K562 (cell line): ENCODE results near the gene HSD17B8. TPM values are rescaled to one million over a fixed set of nuclear protein-coding genes. Genes with fewer than 3 reads are reported as not detected.

Experiments
- BHLHE40 ChIP-seq: IDR thresholded peaks from 2 replicates; pipeline ENCODE4 v1.6.1; 2011; ENCODE audit warnings: low read length, improper control_type of control experiment
- BRD4 ChIP-seq: fragments of 200-600 bp; sonication (generic); IDR thresholded peaks from 2 replicates; pipeline ENCODE4 v1.6.1; 2017; ENCODE audit warnings: inconsistent platforms
- C11orf30 ChIP-seq: fragments of 450-650 bp; IDR thresholded peaks from 2 replicates; pipeline ENCODE4 v1.6.1; 2016; ENCODE audit warnings: low read depth, mild to moderate bottlenecking
- FOXK2 ChIP-seq, 2 experiments: fragments of 450-650 bp; IDR thresholded peaks in 1 of 2; conservative IDR thresholded peaks in 1 of 2; 2 replicates each; pipeline ENCODE4 v1.6.1; 2016; ENCODE audit warnings: low read depth in 2 of 2, mild to moderate bottlenecking in 1 of 2
- POLR2B ChIP-seq: fragments of 450-650 bp; IDR thresholded peaks from 2 replicates; pipeline ENCODE4 v1.6.1; 2018; ENCODE audit warnings: low read depth; ENCODE audit not compliant: partially characterized antibody
- RNF2 ChIP-seq: sonication (generic); IDR thresholded peaks from 2 replicates; pipeline ENCODE4 v1.6.1; 2016
- STAG1 ChIP-seq: sonication (generic); formaldehyde crosslinking; IDR thresholded peaks from 2 replicates; pipeline ENCODE4 v1.5.0; 2020; ENCODE audit warnings: missing genetic modification reagents, borderline replicate concordance
- ZNF146 ChIP-seq: IDR thresholded peaks from one replicate; pipeline ENCODE4 v1.6.1; 2018; ENCODE audit warnings: missing compliant biosample characterization; ENCODE audit not compliant: unreplicated experiment
- ZNF75A ChIP-seq: fragments of 450-650 bp; formaldehyde crosslinking; IDR thresholded peaks from 2 replicates; pipeline ENCODE4 v1.4.0; 2020; ENCODE audit warnings: mild to moderate bottlenecking
- polyA plus RNA-seq, 8 experiments: library from polyadenylated mRNA; depleted of rRNA in 4 of 8; stranded (reverse) in 5 of 8; unstranded in 3 of 8; fragments of >200 nt; fragmentation: Nextera tagmentation in 2 of 8; fragmentation: Illumina TruSeq in 1 of 8; extraction: Ambion mirVana in 2 of 8; extraction: Trizol in 1 of 8; gene quantifications; 2 replicates each; pipeline versions ENCODE4 v1.2.1 to v1.2.3, GENCODE V29; 2011 to 2014; ENCODE audit warnings: inconsistent platforms in 1 of 8, missing spikeins in 1 of 8
- total RNA-seq, 7 experiments: library from RNA; depleted of rRNA in 6 of 7; stranded (reverse); fragments of >200 nt in 6 of 7; fragmentation: Illumina TruSeq in 2 of 7; extraction: Trizol in 2 of 7; gene quantifications; 2 replicates each; pipeline versions ENCODE4 v1.2.1 to v1.2.3, GENCODE V29; 2011 to 2021; ENCODE audit warnings: low replicate concordance in 1 of 7
- TF ChIP-seq, protein P1 (sequence below): fragments of 450-650 bp; IDR thresholded peaks from 2 replicates; pipeline ENCODE4 v1.6.1; 2016; ENCODE audit warnings: mild to moderate bottlenecking, moderate library complexity
- TF ChIP-seq, protein P2 (sequence below): fragments of 250-450 bp; sonication (Bioruptor Pico); IDR thresholded peaks from 2 replicates; pipeline ENCODE4 v1.4.0; 2020; ENCODE audit warnings: mild to moderate bottlenecking, moderate library complexity, borderline replicate concordance
- TF ChIP-seq, protein P3 (sequence below): sonication (generic); formaldehyde crosslinking; IDR thresholded peaks from 2 replicates; pipeline ENCODE4 v1.9.0; 2022; ENCODE audit warnings: mild to moderate bottlenecking, missing genetic modification reagents
- TF ChIP-seq, protein P4 (sequence below): sonication (generic); formaldehyde crosslinking; IDR thresholded peaks from 2 replicates; pipeline ENCODE4 v1.8.0; 2022; ENCODE audit warnings: missing genetic modification reagents, mild to moderate bottlenecking, borderline replicate concordance

Gene HSD17B8
- total and polyA plus RNA-seq, 9 of the 15 experiments (the other 6 are each of a cell fraction or from before 2014, with no cell fraction given): 3.7 to 35.2 (median 14.2) TPM

DNA sequence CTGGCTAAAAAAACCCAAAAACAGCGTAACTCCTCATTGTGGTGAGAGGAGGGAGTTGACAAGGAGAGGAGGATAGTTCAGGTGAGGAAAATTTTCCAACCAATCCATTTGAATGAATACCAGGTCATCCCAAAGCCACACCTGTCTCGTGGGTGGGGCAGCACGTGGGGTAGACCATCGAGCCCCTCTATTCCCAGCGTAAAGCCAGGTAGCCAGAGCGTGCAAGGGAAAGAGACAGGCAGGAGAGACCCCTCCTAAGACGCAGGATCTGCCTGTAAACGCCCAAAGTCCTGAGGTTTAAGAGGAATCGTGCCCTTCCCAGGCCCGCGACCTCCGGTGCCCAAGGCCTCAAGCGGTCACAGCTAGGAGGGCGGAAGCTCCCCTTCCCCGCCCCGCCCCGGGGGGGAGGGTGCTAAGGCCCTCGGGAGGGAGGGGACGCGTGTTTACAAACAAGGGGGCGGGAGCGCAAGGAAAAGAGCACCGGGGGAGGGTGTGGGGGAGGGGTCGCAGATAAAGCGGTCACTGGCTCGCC lies 4.7 kb upstream of the HSD17B8 start (continued):
- TF ChIP-seq, protein P1, sequence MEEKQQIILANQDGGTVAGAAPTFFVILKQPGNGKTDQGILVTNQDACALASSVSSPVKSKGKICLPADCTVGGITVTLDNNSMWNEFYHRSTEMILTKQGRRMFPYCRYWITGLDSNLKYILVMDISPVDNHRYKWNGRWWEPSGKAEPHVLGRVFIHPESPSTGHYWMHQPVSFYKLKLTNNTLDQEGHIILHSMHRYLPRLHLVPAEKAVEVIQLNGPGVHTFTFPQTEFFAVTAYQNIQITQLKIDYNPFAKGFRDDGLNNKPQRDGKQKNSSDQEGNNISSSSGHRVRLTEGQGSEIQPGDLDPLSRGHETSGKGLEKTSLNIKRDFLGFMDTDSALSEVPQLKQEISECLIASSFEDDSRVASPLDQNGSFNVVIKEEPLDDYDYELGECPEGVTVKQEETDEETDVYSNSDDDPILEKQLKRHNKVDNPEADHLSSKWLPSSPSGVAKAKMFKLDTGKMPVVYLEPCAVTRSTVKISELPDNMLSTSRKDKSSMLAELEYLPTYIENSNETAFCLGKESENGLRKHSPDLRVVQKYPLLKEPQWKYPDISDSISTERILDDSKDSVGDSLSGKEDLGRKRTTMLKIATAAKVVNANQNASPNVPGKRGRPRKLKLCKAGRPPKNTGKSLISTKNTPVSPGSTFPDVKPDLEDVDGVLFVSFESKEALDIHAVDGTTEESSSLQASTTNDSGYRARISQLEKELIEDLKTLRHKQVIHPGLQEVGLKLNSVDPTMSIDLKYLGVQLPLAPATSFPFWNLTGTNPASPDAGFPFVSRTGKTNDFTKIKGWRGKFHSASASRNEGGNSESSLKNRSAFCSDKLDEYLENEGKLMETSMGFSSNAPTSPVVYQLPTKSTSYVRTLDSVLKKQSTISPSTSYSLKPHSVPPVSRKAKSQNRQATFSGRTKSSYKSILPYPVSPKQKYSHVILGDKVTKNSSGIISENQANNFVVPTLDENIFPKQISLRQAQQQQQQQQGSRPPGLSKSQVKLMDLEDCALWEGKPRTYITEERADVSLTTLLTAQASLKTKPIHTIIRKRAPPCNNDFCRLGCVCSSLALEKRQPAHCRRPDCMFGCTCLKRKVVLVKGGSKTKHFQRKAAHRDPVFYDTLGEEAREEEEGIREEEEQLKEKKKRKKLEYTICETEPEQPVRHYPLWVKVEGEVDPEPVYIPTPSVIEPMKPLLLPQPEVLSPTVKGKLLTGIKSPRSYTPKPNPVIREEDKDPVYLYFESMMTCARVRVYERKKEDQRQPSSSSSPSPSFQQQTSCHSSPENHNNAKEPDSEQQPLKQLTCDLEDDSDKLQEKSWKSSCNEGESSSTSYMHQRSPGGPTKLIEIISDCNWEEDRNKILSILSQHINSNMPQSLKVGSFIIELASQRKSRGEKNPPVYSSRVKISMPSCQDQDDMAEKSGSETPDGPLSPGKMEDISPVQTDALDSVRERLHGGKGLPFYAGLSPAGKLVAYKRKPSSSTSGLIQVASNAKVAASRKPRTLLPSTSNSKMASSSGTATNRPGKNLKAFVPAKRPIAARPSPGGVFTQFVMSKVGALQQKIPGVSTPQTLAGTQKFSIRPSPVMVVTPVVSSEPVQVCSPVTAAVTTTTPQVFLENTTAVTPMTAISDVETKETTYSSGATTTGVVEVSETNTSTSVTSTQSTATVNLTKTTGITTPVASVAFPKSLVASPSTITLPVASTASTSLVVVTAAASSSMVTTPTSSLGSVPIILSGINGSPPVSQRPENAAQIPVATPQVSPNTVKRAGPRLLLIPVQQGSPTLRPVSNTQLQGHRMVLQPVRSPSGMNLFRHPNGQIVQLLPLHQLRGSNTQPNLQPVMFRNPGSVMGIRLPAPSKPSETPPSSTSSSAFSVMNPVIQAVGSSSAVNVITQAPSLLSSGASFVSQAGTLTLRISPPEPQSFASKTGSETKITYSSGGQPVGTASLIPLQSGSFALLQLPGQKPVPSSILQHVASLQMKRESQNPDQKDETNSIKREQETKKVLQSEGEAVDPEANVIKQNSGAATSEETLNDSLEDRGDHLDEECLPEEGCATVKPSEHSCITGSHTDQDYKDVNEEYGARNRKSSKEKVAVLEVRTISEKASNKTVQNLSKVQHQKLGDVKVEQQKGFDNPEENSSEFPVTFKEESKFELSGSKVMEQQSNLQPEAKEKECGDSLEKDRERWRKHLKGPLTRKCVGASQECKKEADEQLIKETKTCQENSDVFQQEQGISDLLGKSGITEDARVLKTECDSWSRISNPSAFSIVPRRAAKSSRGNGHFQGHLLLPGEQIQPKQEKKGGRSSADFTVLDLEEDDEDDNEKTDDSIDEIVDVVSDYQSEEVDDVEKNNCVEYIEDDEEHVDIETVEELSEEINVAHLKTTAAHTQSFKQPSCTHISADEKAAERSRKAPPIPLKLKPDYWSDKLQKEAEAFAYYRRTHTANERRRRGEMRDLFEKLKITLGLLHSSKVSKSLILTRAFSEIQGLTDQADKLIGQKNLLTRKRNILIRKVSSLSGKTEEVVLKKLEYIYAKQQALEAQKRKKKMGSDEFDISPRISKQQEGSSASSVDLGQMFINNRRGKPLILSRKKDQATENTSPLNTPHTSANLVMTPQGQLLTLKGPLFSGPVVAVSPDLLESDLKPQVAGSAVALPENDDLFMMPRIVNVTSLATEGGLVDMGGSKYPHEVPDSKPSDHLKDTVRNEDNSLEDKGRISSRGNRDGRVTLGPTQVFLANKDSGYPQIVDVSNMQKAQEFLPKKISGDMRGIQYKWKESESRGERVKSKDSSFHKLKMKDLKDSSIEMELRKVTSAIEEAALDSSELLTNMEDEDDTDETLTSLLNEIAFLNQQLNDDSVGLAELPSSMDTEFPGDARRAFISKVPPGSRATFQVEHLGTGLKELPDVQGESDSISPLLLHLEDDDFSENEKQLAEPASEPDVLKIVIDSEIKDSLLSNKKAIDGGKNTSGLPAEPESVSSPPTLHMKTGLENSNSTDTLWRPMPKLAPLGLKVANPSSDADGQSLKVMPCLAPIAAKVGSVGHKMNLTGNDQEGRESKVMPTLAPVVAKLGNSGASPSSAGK: peak; percentile 81
- TF ChIP-seq, protein P2, sequence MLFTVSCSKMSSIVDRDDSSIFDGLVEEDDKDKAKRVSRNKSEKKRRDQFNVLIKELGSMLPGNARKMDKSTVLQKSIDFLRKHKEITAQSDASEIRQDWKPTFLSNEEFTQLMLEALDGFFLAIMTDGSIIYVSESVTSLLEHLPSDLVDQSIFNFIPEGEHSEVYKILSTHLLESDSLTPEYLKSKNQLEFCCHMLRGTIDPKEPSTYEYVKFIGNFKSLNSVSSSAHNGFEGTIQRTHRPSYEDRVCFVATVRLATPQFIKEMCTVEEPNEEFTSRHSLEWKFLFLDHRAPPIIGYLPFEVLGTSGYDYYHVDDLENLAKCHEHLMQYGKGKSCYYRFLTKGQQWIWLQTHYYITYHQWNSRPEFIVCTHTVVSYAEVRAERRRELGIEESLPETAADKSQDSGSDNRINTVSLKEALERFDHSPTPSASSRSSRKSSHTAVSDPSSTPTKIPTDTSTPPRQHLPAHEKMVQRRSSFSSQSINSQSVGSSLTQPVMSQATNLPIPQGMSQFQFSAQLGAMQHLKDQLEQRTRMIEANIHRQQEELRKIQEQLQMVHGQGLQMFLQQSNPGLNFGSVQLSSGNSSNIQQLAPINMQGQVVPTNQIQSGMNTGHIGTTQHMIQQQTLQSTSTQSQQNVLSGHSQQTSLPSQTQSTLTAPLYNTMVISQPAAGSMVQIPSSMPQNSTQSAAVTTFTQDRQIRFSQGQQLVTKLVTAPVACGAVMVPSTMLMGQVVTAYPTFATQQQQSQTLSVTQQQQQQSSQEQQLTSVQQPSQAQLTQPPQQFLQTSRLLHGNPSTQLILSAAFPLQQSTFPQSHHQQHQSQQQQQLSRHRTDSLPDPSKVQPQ (CRISPR knock-in tag): no peak
- TF ChIP-seq, protein P3, sequence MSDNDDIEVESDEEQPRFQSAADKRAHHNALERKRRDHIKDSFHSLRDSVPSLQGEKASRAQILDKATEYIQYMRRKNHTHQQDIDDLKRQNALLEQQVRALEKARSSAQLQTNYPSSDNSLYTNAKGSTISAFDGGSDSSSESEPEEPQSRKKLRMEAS (CRISPR knock-in tag): peak; percentile 64; the same call in 1 of the 2 replicates
- TF ChIP-seq RNF2: no peak
- no peak for TF ChIP-seq ZNF75A (CRISPR knock-in tag)
- 0 out of 2 replicates have a peak, but pooled peaks have one; percentile 64 for TF ChIP-seq BHLHE40
- TF ChIP-seq STAG1: no peak
- TF ChIP-seq, protein P4, sequence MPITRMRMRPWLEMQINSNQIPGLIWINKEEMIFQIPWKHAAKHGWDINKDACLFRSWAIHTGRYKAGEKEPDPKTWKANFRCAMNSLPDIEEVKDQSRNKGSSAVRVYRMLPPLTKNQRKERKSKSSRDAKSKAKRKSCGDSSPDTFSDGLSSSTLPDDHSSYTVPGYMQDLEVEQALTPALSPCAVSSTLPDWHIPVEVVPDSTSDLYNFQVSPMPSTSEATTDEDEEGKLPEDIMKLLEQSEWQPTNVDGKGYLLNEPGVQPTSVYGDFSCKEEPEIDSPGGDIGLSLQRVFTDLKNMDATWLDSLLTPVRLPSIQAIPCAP (CRISPR knock-in tag): no peak
- TF ChIP-seq ZNF146 (CRISPR knock-in tag): no peak
- TF ChIP-seq C11orf30: no peak
- TF ChIP-seq BRD4: 0 out of 2 replicates have a peak, but pooled peaks have one; percentile 1
- peak; percentile 8 for TF ChIP-seq POLR2B
- peak; percentile 99 to 100 for TF ChIP-seq FOXK2 (conservative IDR thresholded peaks at IDR 0.05 in 1 of 2, IDR thresholded peaks at IDR 0.05 in 1 of 2; ENCODE audit: low read depth in 2 of 2)
